K562 (cell line): ENCODE results near the gene FOXP4. TPM values are rescaled to one million over a fixed set of nuclear protein-coding genes. Genes with fewer than 3 reads are reported as not detected.
A peak's percentile ranks its signal among the peaks of the same experiment; 100 is the strongest.

Experiments
- ATAC-seq: fragments of 200-7000 bp; cut with Tn5 transposase; 3 replicates; pipeline ENCODE4 v1.9.1; 2020; ENCODE audit warnings: moderate library complexity
- BruUV-seq: library from RNA; stranded (reverse); fragments of 400-500 nt; replicated peaks from 2 replicates; lab custom pipeline; 2021; lab: Mats Ljungman, UMichigan
- CTCF ChIA-PET: fragments of 300-600 bp; formaldehyde crosslinking; extraction: SDS; loops from one replicate; lab custom pipeline; 2021; ENCODE audit warnings: low intra/inter-chr PET ratio; lab: Yijun Ruan, JAX
- POLR2A ChIA-PET: fragments of 300-600, 350-650 bp; sonication (Branson Sonifier 250); formaldehyde crosslinking; extraction: SDS; loops from one replicate; lab custom pipeline; 2021; ENCODE audit warnings: antibody characterized with exemption, inconsistent platforms; lab: Yijun Ruan, JAX
- DNase-seq, 4 experiments: peaks; one replicate each; pipeline versions ENCODE4 v3.0.0 to v3.0.0-alpha.2; 2011 to 2018; ENCODE audit warnings: low spot score in 3 of 4, mixed read lengths in 3 of 4; ENCODE audit errors: extremely low read depth in 1 of 4
- FAIRE-seq: peaks from 2 replicates; lab custom pipeline; 2011; peaks lifted over from hg19 to GRCh38; lab: Jason Lieb, UNC
- H2AFZ ChIP-seq: 2 replicates; pipeline ENCODE4 v1.6.0; 2011; ENCODE audit warnings: low read depth, low read length, control low read depth, inconsistent platforms
- H3K27ac ChIP-seq: fragments of 200-600 bp; 3 replicates; pipeline ENCODE4 v1.8.0; 2011; ENCODE audit warnings: low read depth, mild to moderate bottlenecking, control low read depth, inconsistent platforms, low read length, moderate library complexity, mixed read lengths; ENCODE audit errors: extremely low read depth
- H3K27me3 ChIP-seq, 2 experiments: fragments of 300-600 bp in 1 of 2; 2 replicates in 1 of 2; 3 replicates in 1 of 2; pipeline versions ENCODE4 v1.6.0 to v1.8.0; 2011; ENCODE audit warnings: inconsistent platforms in 2 of 2, low read length in 2 of 2, mild to moderate bottlenecking in 1 of 2, mixed read lengths in 1 of 2, moderate library complexity in 1 of 2; ENCODE audit not compliant: control insufficient read depth in 2 of 2, insufficient read depth in 2 of 2
- H3K36me3 ChIP-seq: fragments of 300-600 bp; 3 replicates; pipeline ENCODE4 v1.8.0; 2011; ENCODE audit warnings: mild to moderate bottlenecking, low read length, inconsistent platforms; ENCODE audit not compliant: control insufficient read depth, insufficient read depth
- H3K4me1 ChIP-seq, 2 experiments: fragments of 200-600 bp in 1 of 2; replicated peaks in 1 of 2; 2 replicates in 1 of 2; 3 replicates in 1 of 2; pipeline versions ENCODE4 v1.5.1 to v1.8.0; 2011; ENCODE audit warnings: inconsistent platforms in 2 of 2, low read length in 2 of 2, mild to moderate bottlenecking in 1 of 2, mixed read lengths in 1 of 2, moderate library complexity in 1 of 2; ENCODE audit not compliant: control insufficient read depth in 2 of 2, insufficient read depth in 2 of 2
- H3K4me2 ChIP-seq: 2 replicates; pipeline ENCODE4 v1.6.1; 2011; ENCODE audit warnings: low read length, control low read depth, inconsistent platforms, mixed read lengths; ENCODE audit not compliant: insufficient read depth
- H3K4me3 ChIP-seq: fragments of 200-600 bp; sonication (generic), shearing (Covaris generic); 2 replicates; pipeline ENCODE4 v1.5.1; 2016; ENCODE audit warnings: control low read depth, inconsistent platforms
- H3K79me2 ChIP-seq: fragments of 200-600 bp; 3 replicates; pipeline ENCODE4 v1.8.0; 2011; ENCODE audit warnings: low read length, inconsistent platforms; ENCODE audit not compliant: control insufficient read depth, insufficient read depth
- H3K9ac ChIP-seq, 2 experiments: 2 replicates each; pipeline versions ENCODE4 v1.6.0 to v1.6.1; 2011; ENCODE audit warnings: low read depth in 2 of 2, low read length in 2 of 2, control low read depth in 1 of 2, inconsistent platforms in 1 of 2, mild to moderate bottlenecking in 1 of 2, mixed read lengths in 1 of 2; ENCODE audit not compliant: insufficient read depth in 1 of 2
- H3K9me1 ChIP-seq: one replicate; pipeline ENCODE4 v1.6.0; 2011; ENCODE audit warnings: inconsistent platforms, mild to moderate bottlenecking, low read length, moderate library complexity; ENCODE audit not compliant: control insufficient read depth, insufficient read depth
- H3K9me3 ChIP-seq: replicated peaks from 2 replicates; pipeline ENCODE4 v1.5.1; 2011; ENCODE audit warnings: low read depth, low read length, inconsistent platforms; ENCODE audit not compliant: control insufficient read depth, insufficient read depth
- H4K20me1 ChIP-seq: replicated peaks from 2 replicates; pipeline ENCODE4 v1.6.1; 2011; ENCODE audit warnings: low read length, inconsistent platforms, mixed read lengths; ENCODE audit not compliant: control insufficient read depth, insufficient read depth
- FOXJ3 ChIP-seq: sonication (generic); formaldehyde crosslinking; IDR thresholded peaks from 2 replicates; pipeline ENCODE4 v1.4.0; 2020; ENCODE audit warnings: mild to moderate bottlenecking, missing genetic modification reagents
- NFIC ChIP-seq: fragments of 450-650 bp; IDR thresholded peaks from 2 replicates; pipeline ENCODE4 v1.6.1; 2017; ENCODE audit warnings: mild to moderate bottlenecking, inconsistent platforms
- SRSF7 ChIP-seq: fragments of 200-400 bp; formaldehyde crosslinking; optimal IDR thresholded peaks from 2 replicates; pipeline ENCODE3; 2017; ENCODE audit warnings: mild to moderate bottlenecking, low read depth, low read length
- ZKSCAN3 ChIP-seq: fragments of 250-450 bp; sonication (Bioruptor Pico); IDR thresholded peaks from 2 replicates; pipeline ENCODE4 v1.4.0; 2020
- ZNF124 ChIP-seq: sonication (generic); formaldehyde crosslinking; IDR thresholded peaks from 2 replicates; pipeline ENCODE4 v1.8.1; 2022; ENCODE audit warnings: missing genetic modification reagents
- ZNF232 ChIP-seq: sonication (generic); formaldehyde crosslinking; IDR thresholded peaks from 2 replicates; pipeline ENCODE4 v1.8.0; 2022; ENCODE audit warnings: mild to moderate bottlenecking, missing genetic modification reagents
- WGBS: fragments of 100-300 bp; shearing (Covaris generic); methylation state at CpG from one replicate; pipeline ENCODE4 v1.1.6; 2016; ENCODE audit warnings: low coverage, mixed read lengths; ENCODE audit not compliant: insufficient coverage; ENCODE audit errors: missing lambda C conversion rate; 5-methylcytosine and 5-hydroxymethylcytosine counted together
- in situ Hi-C: fragments of 300-500 bp; cut with MboI; formaldehyde crosslinking; loops from 4 replicates; pipeline ENCODE4 v1.15.0; 2018; ENCODE audit warnings: inconsistent platforms, mixed read lengths
- intact Hi-C: fragments of 100-400 bp; cut with micrococcal nuclease; formaldehyde crosslinking; loops from 2 replicates; pipeline ENCODE4 v1.14.2; 2022
- polyA plus RNA-seq, 8 experiments: library from polyadenylated mRNA; depleted of rRNA in 4 of 8; stranded (reverse) in 5 of 8; unstranded in 3 of 8; fragments of >200 nt; fragmentation: Nextera tagmentation in 2 of 8; fragmentation: Illumina TruSeq in 1 of 8; extraction: Ambion mirVana in 2 of 8; extraction: Trizol in 1 of 8; gene quantifications; 2 replicates each; pipeline versions ENCODE4 v1.2.1 to v1.2.3, GENCODE V29; 2011 to 2014; ENCODE audit warnings: inconsistent platforms in 1 of 8, missing spikeins in 1 of 8
- total RNA-seq, 7 experiments: library from RNA; depleted of rRNA in 6 of 7; stranded (reverse); fragments of >200 nt in 6 of 7; fragmentation: Illumina TruSeq in 2 of 7; extraction: Trizol in 2 of 7; gene quantifications; 2 replicates each; pipeline versions ENCODE4 v1.2.1 to v1.2.3, GENCODE V29; 2011 to 2021; ENCODE audit warnings: low replicate concordance in 1 of 7
- TF ChIP-seq, protein P1 (sequence below): fragments of 250-450 bp; sonication (Bioruptor Pico); IDR thresholded peaks from 2 replicates; pipeline ENCODE4 v1.8.0; 2022; ENCODE audit warnings: moderate library complexity, mild to moderate bottlenecking, inconsistent platforms

FOXP4 gene
- total and polyA plus RNA-seq, 9 of the 15 experiments (the other 6 are each of a cell fraction or from before 2014, with no cell fraction given) = 0.11 to 29.4 (median 2.3) TPM

GRCh38 chr6:41624621-41625380 lies 78.6 kb downstream of the FOXP4 start:
- intact Hi-C loops (no loop called here), in situ Hi-C loops (no loop called here)
- no peak for FAIRE-seq
- Histone ChIP-seq H3K27ac (no peak overlapping the region), H3K4me3 (no peak overlapping the region), H3K9me1 (no peaks in the 10 kb centered on the region), H3K79me2 (no peaks in the 10 kb centered on the region), H3K27me3 (peaks cover 34 to 65% of the 10 kb centered on the region in 2 experiments), H4K20me1 (peaks cover 6% of the 10 kb centered on the region; the same call in 1 of the 2 replicates), H3K4me2 (no peak overlapping the region), H2AFZ (no peak overlapping the region), H3K9ac (no peak overlapping the region), H3K9me3 (0 out of 2 replicates have a peak, but pooled peaks cover 3% of the 10 kb centered on the region), H3K4me1 (no peaks in the 10 kb centered on the region), H3K36me3 (no peaks in the 10 kb centered on the region)
- BruUV-seq = no TSS peak
- DNase-seq = no peak
- ChIA-PET POLR2A (interaction anchor here (0.8 to 1.0 kb wide), 2 partner anchors 9 to 11 kb away, joined by 4 read pairs; no protein-coding TSS in a partner anchor), CTCF (no interaction called here)
- WGBS = 2% methylated on average over 18 of the region's 18 CpGs
- TF ChIP-seq ZKSCAN3 (CRISPR knock-in tag) = no peak
- no peak for TF ChIP-seq FOXJ3 (CRISPR knock-in tag)
- TF ChIP-seq SRSF7 = no peak
- ATAC-seq = no peak

- peaks cover 6% of the 10 kb centered on the region; the same call in 1 of the 2 replicates for H4K20me1 ChIP-seq
- H3K9me3 ChIP-seq = 0 out of 2 replicates have a peak, but pooled peaks cover 3% of the 10 kb centered on the region
- 1% methylated on average over 6 of the region's 6 CpGs for WGBS
- no peak overlapping the region for H3K4me3 ChIP-seq
- no peaks in the 10 kb centered on the region for H3K9me1 ChIP-seq
- ChIA-PET CTCF (no interaction called here), POLR2A (interaction anchor here (0.8 to 1.0 kb wide), 2 partner anchors 10 to 11 kb away, joined by 4 read pairs; no protein-coding TSS in a partner anchor)
- no peak overlapping the region for H3K9ac ChIP-seq
- no peaks in the 10 kb centered on the region for H3K79me2 ChIP-seq
- no peaks in the 10 kb centered on the region for H3K4me1 ChIP-seq
- ATAC-seq (no peak), FAIRE-seq (no peak), DNase-seq (no peak)
- H3K4me2 ChIP-seq = no peak overlapping the region
- intact Hi-C loops = no loop called here
- no TSS peak for BruUV-seq
- in situ Hi-C loops = no loop called here
- no peaks in the 10 kb centered on the region for H3K36me3 ChIP-seq
- H3K27me3 ChIP-seq = peaks cover 36 to 70% of the 10 kb centered on the region in 2 experiments
- H3K27ac ChIP-seq = no peak overlapping the region
- TF ChIP-seq SRSF7 (no peak), ZNF232 (CRISPR knock-in tag) (no peak), ZNF124 (CRISPR knock-in tag) (no peak), NFIC (peak; percentile 27; the same call in 1 of the 2 replicates)
- TF ChIP-seq, protein P1, sequence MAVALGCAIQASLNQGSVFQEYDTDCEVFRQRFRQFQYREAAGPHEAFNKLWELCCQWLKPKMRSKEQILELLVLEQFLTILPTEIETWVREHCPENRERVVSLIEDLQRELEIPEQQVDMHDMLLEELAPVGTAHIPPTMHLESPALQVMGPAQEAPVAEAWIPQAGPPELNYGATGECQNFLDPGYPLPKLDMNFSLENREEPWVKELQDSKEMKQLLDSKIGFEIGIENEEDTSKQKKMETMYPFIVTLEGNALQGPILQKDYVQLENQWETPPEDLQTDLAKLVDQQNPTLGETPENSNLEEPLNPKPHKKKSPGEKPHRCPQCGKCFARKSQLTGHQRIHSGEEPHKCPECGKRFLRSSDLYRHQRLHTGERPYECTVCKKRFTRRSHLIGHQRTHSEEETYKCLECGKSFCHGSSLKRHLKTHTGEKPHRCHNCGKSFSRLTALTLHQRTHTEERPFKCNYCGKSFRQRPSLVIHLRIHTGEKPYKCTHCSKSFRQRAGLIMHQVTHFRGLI (CRISPR knock-in tag) = no peak
- H2AFZ ChIP-seq = no peak overlapping the region
Measured at GRCh38 chr6:41625442-41625841, 79.3 kb downstream of the FOXP4 start.
